ENCODE data around the gene C19orf85.
"Not testable (repeated sequence)": the region's sequence is repeated elsewhere in the genome, so short reads cannot be mapped to it uniquely, and the experiment has no call there.

The C19orf85 gene

GRCh38 chr19:55456347-55456746 is 8.2 kb downstream of the C19orf85 start:
- DNase-seq, result no peak
- H3K27ac ChIP-seq (ENCODE audit: insufficient read depth, low read length, poor library complexity, severe bottlenecking), result no peak overlapping the region
- no peak overlapping the region for H3K4me3 ChIP-seq (ENCODE audit: insufficient read depth, low read depth, low read length, poor library complexity, severe bottlenecking)
- peaks cover 12% of the 10 kb centered on the region for H3K27me3 ChIP-seq (replicated peaks; ENCODE audit: control insufficient read depth, insufficient read depth, low read length, poor library complexity, severe bottlenecking)
- no peaks in the 10 kb centered on the region for H3K36me3 ChIP-seq (ENCODE audit: control insufficient read depth, insufficient read depth, low read length)
- no peaks in the 10 kb centered on the region for H3K9me3 ChIP-seq (ENCODE audit: control insufficient read depth, low read length)
- H3K4me1 ChIP-seq (ENCODE audit: control insufficient read depth, insufficient read depth, low read length, poor library complexity, severe bottlenecking), result peaks cover 20% of the 10 kb centered on the region

- Histone ChIP-seq H3K4me1 (ENCODE audit: control insufficient read depth, insufficient read depth, low read length, poor library complexity, severe bottlenecking) (peaks cover 15% of the 10 kb centered on the region), H3K9me3 (ENCODE audit: control insufficient read depth, low read length) (no peaks in the 10 kb centered on the region), H3K27me3 (replicated peaks; ENCODE audit: control insufficient read depth, insufficient read depth, low read length, poor library complexity, severe bottlenecking) (peaks cover 15% of the 10 kb centered on the region), H3K36me3 (ENCODE audit: control insufficient read depth, insufficient read depth, low read length) (no peaks in the 10 kb centered on the region), H3K4me3 (ENCODE audit: insufficient read depth, low read depth, low read length, poor library complexity, severe bottlenecking) (no peak overlapping the region), H3K27ac (ENCODE audit: insufficient read depth, low read length, poor library complexity, severe bottlenecking) (no peak overlapping the region)
- DNase-seq, result no peak
These were observed 8.8 kb downstream of the C19orf85 start for GRCh38 chr19:55455576-55456235.

GRCh38 chr19:55454787-55455243 is 9.7 kb downstream of the C19orf85 start:
- H3K36me3 ChIP-seq (ENCODE audit: control insufficient read depth, insufficient read depth, low read length), result no peaks in the 10 kb centered on the region
- no peaks in the 10 kb centered on the region for H3K9me3 ChIP-seq (ENCODE audit: control insufficient read depth, low read length)
- H3K27me3 ChIP-seq (replicated peaks; ENCODE audit: control insufficient read depth, insufficient read depth, low read length, poor library complexity, severe bottlenecking), result peaks cover 22% of the 10 kb centered on the region
- DNase-seq, result no peak
- H3K4me1 ChIP-seq (ENCODE audit: control insufficient read depth, insufficient read depth, low read length, poor library complexity, severe bottlenecking), result peaks cover 13% of the 10 kb centered on the region
- H3K4me3 ChIP-seq (ENCODE audit: insufficient read depth, low read depth, low read length, poor library complexity, severe bottlenecking), result no peak overlapping the region
- H3K27ac ChIP-seq (ENCODE audit: insufficient read depth, low read length, poor library complexity, severe bottlenecking), result no peak overlapping the region

GRCh38 chr19:55453511-55454260 is 10.9 kb downstream of the C19orf85 start:
- Histone ChIP-seq H3K27ac (ENCODE audit: insufficient read depth, low read length, poor library complexity, severe bottlenecking) (no peak overlapping the region), H3K27me3 (replicated peaks; ENCODE audit: control insufficient read depth, insufficient read depth, low read length, poor library complexity, severe bottlenecking) (peaks cover 25% of the 10 kb centered on the region), H3K4me3 (ENCODE audit: insufficient read depth, low read depth, low read length, poor library complexity, severe bottlenecking) (no peak overlapping the region), H3K9me3 (ENCODE audit: control insufficient read depth, low read length) (no peaks in the 10 kb centered on the region), H3K4me1 (ENCODE audit: control insufficient read depth, insufficient read depth, low read length, poor library complexity, severe bottlenecking) (peaks cover 13% of the 10 kb centered on the region), H3K36me3 (ENCODE audit: control insufficient read depth, insufficient read depth, low read length) (no peaks in the 10 kb centered on the region)
- no peak for DNase-seq

- Histone ChIP-seq H3K4me3 (ENCODE audit: insufficient read depth, low read depth, low read length, poor library complexity, severe bottlenecking) (no peak overlapping the region), H3K27ac (ENCODE audit: insufficient read depth, low read length, poor library complexity, severe bottlenecking) (no peak overlapping the region)
These were observed 11.7 kb downstream of the C19orf85 start for GRCh38 chr19:55452749-55453346.

GRCh38 chr19:55451965-55452748 is 12.4 kb downstream of the C19orf85 start:
- Histone ChIP-seq H3K27me3 (replicated peaks; ENCODE audit: control insufficient read depth, insufficient read depth, low read length, poor library complexity, severe bottlenecking) (peaks cover 25% of the 10 kb centered on the region), H3K4me1 (ENCODE audit: control insufficient read depth, insufficient read depth, low read length, poor library complexity, severe bottlenecking) (peaks cover 13% of the 10 kb centered on the region), H3K36me3 (ENCODE audit: control insufficient read depth, insufficient read depth, low read length) (no peaks in the 10 kb centered on the region), H3K27ac (ENCODE audit: insufficient read depth, low read length, poor library complexity, severe bottlenecking) (no peak overlapping the region), H3K4me3 (ENCODE audit: insufficient read depth, low read depth, low read length, poor library complexity, severe bottlenecking) (peak overlapping the region; percentile 33), H3K9me3 (ENCODE audit: control insufficient read depth, low read length) (no peaks in the 10 kb centered on the region)
- DNase-seq, result no peak

More at GRCh38 chr19:55452749-55453346, 11.7 kb downstream of the C19orf85 start:
- peaks cover 13% of the 10 kb centered on the region for H3K4me1 ChIP-seq (ENCODE audit: control insufficient read depth, insufficient read depth, low read length, poor library complexity, severe bottlenecking)
- H3K27me3 ChIP-seq (replicated peaks; ENCODE audit: control insufficient read depth, insufficient read depth, low read length, poor library complexity, severe bottlenecking), result peaks cover 25% of the 10 kb centered on the region
- DNase-seq, result no peak
- no peaks in the 10 kb centered on the region for H3K36me3 ChIP-seq (ENCODE audit: control insufficient read depth, insufficient read depth, low read length)
- no peaks in the 10 kb centered on the region for H3K9me3 ChIP-seq (ENCODE audit: control insufficient read depth, low read length)

GRCh38 chr19:55451163-55451964 is 13.2 kb downstream of the C19orf85 start:
- DNase-seq, result no peak
- no peaks in the 10 kb centered on the region for H3K36me3 ChIP-seq (ENCODE audit: control insufficient read depth, insufficient read depth, low read length)
- H3K27me3 ChIP-seq (replicated peaks; ENCODE audit: control insufficient read depth, insufficient read depth, low read length, poor library complexity, severe bottlenecking), result peaks cover 25% of the 10 kb centered on the region
- no peak overlapping the region for H3K27ac ChIP-seq (ENCODE audit: insufficient read depth, low read length, poor library complexity, severe bottlenecking)
- no peaks in the 10 kb centered on the region for H3K9me3 ChIP-seq (ENCODE audit: control insufficient read depth, low read length)
- H3K4me3 ChIP-seq (ENCODE audit: insufficient read depth, low read depth, low read length, poor library complexity, severe bottlenecking), result no peak overlapping the region
- peaks cover 13% of the 10 kb centered on the region for H3K4me1 ChIP-seq (ENCODE audit: control insufficient read depth, insufficient read depth, low read length, poor library complexity, severe bottlenecking)

GRCh38 chr19:55449469-55449868 is 15.1 kb downstream of the C19orf85 start:
- Histone ChIP-seq H3K27ac (ENCODE audit: insufficient read depth, low read length, poor library complexity, severe bottlenecking) (no peak overlapping the region), H3K4me3 (ENCODE audit: insufficient read depth, low read depth, low read length, poor library complexity, severe bottlenecking) (no peak overlapping the region), H3K4me1 (ENCODE audit: control insufficient read depth, insufficient read depth, low read length, poor library complexity, severe bottlenecking) (peaks cover 13% of the 10 kb centered on the region), H3K27me3 (replicated peaks; ENCODE audit: control insufficient read depth, insufficient read depth, low read length, poor library complexity, severe bottlenecking) (peaks cover 25% of the 10 kb centered on the region), H3K9me3 (ENCODE audit: control insufficient read depth, low read length) (no peaks in the 10 kb centered on the region), H3K36me3 (ENCODE audit: control insufficient read depth, insufficient read depth, low read length) (no peaks in the 10 kb centered on the region)
- no peak for DNase-seq

GRCh38 chr19:55448175-55448490 is 16.4 kb downstream of the C19orf85 start:
- DNase-seq; H3K9me3 ChIP-seq (ENCODE audit: control insufficient read depth, low read length); H3K4me3 ChIP-seq (ENCODE audit: insufficient read depth, low read depth, low read length, poor library complexity, severe bottlenecking); H3K36me3 ChIP-seq (ENCODE audit: control insufficient read depth, insufficient read depth, low read length); H3K27ac ChIP-seq (ENCODE audit: insufficient read depth, low read length, poor library complexity, severe bottlenecking): not testable (repeated sequence)
- H3K4me1 ChIP-seq (ENCODE audit: control insufficient read depth, insufficient read depth, low read length, poor library complexity, severe bottlenecking), result peaks cover 13% of the 10 kb centered on the region
- H3K27me3 ChIP-seq (replicated peaks; ENCODE audit: control insufficient read depth, insufficient read depth, low read length, poor library complexity, severe bottlenecking), result peaks cover 39% of the 10 kb centered on the region
